Mucosa of rectum (tissue), 2 donors: Measurements from ENCODE around the gene FOXP2.
"Not testable (repeated sequence)": the region's sequence is repeated elsewhere in the genome, so short reads cannot be mapped to it uniquely, and the experiment has no call there.

Experiments used
- H3K27ac ChIP-seq, 2 donors: one replicate each; pipeline ENCODE4 v1.7.0; 2013; ENCODE audit warnings: inconsistent platforms in 2 of 2, low read depth in 2 of 2, low read length in 2 of 2
- H3K27me3 ChIP-seq, 2 donors: one replicate each; pipeline ENCODE4 v1.7.0; 2013; ENCODE audit warnings: low read length in 2 of 2; ENCODE audit not compliant: control insufficient read depth in 2 of 2, insufficient read depth in 2 of 2
- H3K36me3 ChIP-seq, 2 donors: one replicate each; pipeline ENCODE4 v1.7.0; 2013; ENCODE audit warnings: low read length in 2 of 2; ENCODE audit not compliant: control insufficient read depth in 2 of 2, insufficient read depth in 2 of 2
- H3K4me1 ChIP-seq, 2 donors: one replicate each; pipeline ENCODE4 v1.7.0; 2013; ENCODE audit warnings: low read length in 2 of 2, mild to moderate bottlenecking in 1 of 2; ENCODE audit not compliant: control insufficient read depth in 2 of 2, insufficient read depth in 2 of 2
- H3K4me3 ChIP-seq, 2 donors: one replicate each; pipeline ENCODE4 v1.7.0; 2013; ENCODE audit warnings: low read length in 2 of 2
- H3K9ac ChIP-seq, 2 donors: one replicate each; pipeline ENCODE4 v1.7.0; 2013; ENCODE audit warnings: low read length in 2 of 2, low read depth in 1 of 2, mild to moderate bottlenecking in 1 of 2
- H3K9me3 ChIP-seq, 2 donors: one replicate each; pipeline ENCODE4 v1.7.0; 2013; ENCODE audit warnings: low read length in 2 of 2; ENCODE audit not compliant: control insufficient read depth in 2 of 2
- donor health status: healthy.
- donor health status: Normal muscosa, but diverticular disease.

The FOXP2 gene

DNA sequence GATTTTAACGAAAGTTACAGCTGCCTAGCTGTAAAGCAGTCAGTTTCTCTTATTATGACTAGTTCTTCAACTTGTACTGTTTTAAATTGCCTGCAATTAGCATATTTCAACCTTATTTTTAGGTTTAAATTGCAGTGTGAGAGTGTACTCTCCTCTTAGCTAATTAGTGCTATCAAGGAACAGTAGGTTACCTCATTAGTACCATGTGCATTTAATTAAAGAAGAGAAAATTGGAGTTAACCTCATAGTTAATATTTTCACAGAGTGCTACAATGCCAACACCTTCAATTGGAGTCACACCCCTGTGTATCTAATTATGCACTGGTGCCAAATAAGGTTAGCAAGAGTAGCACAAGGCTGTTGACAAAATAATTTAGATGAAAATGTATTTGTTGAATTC, 154.6 kb downstream of the FOXP2 start:
- no peak overlapping the region for H3K9ac ChIP-seq
- no peaks in the 10 kb centered on the region for H3K36me3 ChIP-seq
- no peaks in the 10 kb centered on the region for H3K9me3 ChIP-seq
- no peaks in the 10 kb centered on the region for H3K27me3 ChIP-seq
- H3K4me1 ChIP-seq: no peaks in the 10 kb centered on the region
- H3K4me3 ChIP-seq: no peak overlapping the region
- H3K27ac ChIP-seq: no peak overlapping the region

DNA sequence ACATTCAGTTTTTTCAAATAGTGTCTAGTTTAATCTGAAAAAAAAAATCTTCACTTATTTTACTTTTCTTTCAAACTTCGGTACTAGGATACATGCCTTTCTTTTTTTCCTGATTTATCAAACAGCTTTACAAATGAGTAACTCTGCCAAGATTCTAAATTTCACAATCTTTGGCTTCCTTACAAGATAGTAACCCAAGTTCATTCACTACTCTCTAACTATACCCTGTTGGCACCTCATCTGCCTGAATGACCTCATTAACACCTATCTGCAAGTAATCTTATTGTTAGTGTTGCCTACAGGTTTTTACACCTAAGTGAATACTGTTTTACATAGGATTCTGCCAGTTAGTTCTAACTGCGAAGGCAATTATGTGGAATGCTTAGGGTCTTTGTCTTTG, 159.8 kb downstream of the FOXP2 start:
- Histone ChIP-seq H3K4me3 (no peak overlapping the region), H3K9me3 (no peaks in the 10 kb centered on the region), H3K36me3 (no peaks in the 10 kb centered on the region)

DNA sequence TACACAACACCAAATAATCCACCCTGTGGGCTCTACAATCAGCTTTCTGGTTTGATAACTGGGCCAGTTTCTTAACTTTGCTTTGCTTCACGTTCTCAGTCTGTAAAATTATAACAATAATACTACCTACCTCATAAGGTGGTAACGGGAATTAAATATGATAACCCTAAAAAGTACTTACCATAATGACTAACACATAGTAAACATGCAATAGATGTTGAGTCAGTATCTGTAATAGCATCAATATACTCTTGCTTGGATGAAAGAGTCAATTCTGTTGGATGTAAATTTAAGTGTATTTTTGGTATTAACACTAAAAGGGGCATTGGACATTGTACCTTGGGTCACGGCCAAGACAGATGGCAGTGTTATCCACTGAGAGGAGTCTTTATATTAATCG, 160.5 kb downstream of the FOXP2 start:
- H3K4me3 ChIP-seq: no peak overlapping the region
- no peaks in the 10 kb centered on the region for H3K27me3 ChIP-seq
- H3K27ac ChIP-seq: no peak overlapping the region
- no peaks in the 10 kb centered on the region for H3K4me1 ChIP-seq
- no peak overlapping the region for H3K9ac ChIP-seq
- no peaks in the 10 kb centered on the region for H3K36me3 ChIP-seq
- H3K9me3 ChIP-seq: no peaks in the 10 kb centered on the region

More for the DNA sequence above, 159.8 kb downstream of the FOXP2 start:
- Histone ChIP-seq H3K27me3 (no peaks in the 10 kb centered on the region), H3K27ac (no peak overlapping the region), H3K9ac (no peak overlapping the region), H3K4me1 (no peaks in the 10 kb centered on the region)

DNA sequence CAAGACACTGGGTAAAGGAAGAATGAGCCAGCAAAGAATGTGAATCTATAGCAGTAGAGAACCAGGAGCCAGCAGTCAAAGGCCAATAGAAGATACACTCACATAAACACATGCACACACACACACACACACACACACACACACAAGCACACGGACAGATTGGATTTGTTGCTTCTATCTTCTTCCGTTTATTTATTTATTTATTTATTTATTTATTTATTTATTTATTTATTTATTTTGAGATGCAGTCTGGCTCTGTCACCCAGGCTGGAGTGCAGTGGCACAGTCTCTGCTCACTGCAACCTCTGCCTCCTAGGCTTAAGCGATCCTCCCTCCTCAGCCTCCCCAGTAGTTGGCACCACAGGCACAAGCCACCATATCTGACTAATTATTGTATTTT, 166.3 kb downstream of the FOXP2 start:
- H3K9ac ChIP-seq, H3K36me3 ChIP-seq, H3K27ac ChIP-seq, H3K4me3 ChIP-seq, H3K4me1 ChIP-seq, H3K27me3 ChIP-seq, H3K9me3 ChIP-seq: not testable (repeated sequence)

DNA sequence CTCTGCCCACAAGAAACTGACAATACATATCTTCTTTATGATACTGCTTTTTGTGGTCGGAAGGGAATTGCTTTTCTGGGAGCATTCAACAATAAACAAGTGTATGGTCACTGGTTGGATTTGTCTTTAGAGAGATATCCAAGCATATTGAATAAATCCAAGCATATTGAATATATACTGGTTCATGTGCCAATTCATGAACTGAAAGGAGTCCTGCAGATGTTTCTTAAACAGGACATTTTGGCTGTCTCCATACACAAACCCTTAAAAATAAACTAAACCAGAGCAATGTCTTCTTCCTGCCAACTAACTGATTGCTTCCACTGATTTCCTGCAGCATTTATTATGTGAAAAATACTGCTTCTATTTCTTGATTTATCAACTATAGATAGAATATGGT, 173.9 kb downstream of the FOXP2 start:
- H3K9me3 ChIP-seq: no peaks in the 10 kb centered on the region
- H3K4me1 ChIP-seq: no peaks in the 10 kb centered on the region
- H3K36me3 ChIP-seq: no peaks in the 10 kb centered on the region
- H3K9ac ChIP-seq: no peak overlapping the region
- no peak overlapping the region for H3K27ac ChIP-seq
- no peaks in the 10 kb centered on the region for H3K27me3 ChIP-seq
- H3K4me3 ChIP-seq: no peak overlapping the region

DNA sequence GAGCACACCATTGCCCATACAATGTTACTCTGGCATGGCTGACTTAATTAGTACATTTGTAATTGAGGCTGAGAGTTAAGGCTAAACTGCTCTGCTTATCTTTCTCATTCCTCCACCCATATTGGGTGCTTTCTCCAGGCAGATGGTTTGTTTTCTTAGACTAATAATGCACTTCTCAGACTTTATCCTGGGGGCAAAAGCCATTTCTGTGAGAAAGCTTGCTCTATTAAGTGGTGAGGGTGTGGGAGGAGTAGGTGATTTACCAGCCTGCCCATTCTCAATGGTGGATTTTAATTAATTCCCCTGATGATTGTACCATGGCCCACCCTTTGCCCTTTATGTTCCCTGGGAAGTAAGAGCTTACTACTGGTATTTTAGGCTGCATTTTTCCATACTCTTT, 174.8 kb downstream of the FOXP2 start:
- Histone ChIP-seq H3K9me3 (no peaks in the 10 kb centered on the region), H3K27me3 (no peaks in the 10 kb centered on the region), H3K9ac (no peak overlapping the region), H3K36me3 (no peaks in the 10 kb centered on the region), H3K4me1 (no peaks in the 10 kb centered on the region), H3K4me3 (no peak overlapping the region), H3K27ac (no peak overlapping the region)

DNA sequence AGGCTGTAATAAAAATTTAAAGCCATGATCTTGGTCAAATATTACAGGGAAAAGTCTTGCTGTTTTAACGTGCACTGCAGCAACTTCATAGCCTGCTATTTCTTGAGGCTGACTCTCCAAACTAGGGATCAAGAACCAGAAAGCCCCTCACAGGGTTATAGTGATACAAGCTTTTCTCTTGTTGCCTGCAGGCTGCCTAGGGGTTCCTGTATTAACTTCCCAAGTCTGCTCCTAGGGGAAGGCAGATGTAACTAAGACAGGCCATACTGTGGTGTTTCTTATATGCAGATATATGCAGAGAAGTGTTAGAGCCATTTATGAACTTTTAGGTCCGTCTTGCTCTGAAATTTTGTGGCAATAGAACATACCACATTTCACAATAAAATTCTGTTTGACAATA, 175.7 kb downstream of the FOXP2 start:
- H3K27ac ChIP-seq: no peak overlapping the region
- H3K27me3 ChIP-seq: no peaks in the 10 kb centered on the region
- H3K4me1 ChIP-seq: no peaks in the 10 kb centered on the region
- H3K9me3 ChIP-seq: no peaks in the 10 kb centered on the region
- H3K4me3 ChIP-seq: no peak overlapping the region
- H3K9ac ChIP-seq: no peak overlapping the region
- no peaks in the 10 kb centered on the region for H3K36me3 ChIP-seq

DNA sequence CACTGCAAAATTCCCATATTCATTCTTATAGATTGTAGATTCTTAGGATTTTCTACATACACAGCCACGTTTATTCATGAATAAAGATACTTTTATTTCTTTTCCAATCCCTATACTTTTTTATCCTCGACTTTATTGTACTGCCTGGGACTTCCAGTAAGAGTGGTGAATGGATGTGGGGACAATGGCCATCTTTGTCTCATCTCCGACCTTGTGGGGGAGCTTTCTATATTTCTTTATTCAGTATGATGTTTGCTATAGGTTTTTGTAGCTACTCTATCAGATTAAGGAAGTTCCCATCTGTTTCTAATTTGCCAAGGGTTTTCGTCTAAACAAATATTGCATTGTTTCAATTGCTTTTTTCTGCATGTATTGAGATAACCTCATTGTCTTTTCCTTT, 184.3 kb downstream of the FOXP2 start:
- no peaks in the 10 kb centered on the region for H3K9me3 ChIP-seq
- no peak overlapping the region for H3K27ac ChIP-seq
- H3K27me3 ChIP-seq: no peaks in the 10 kb centered on the region
- no peaks in the 10 kb centered on the region for H3K4me1 ChIP-seq
- no peak overlapping the region for H3K9ac ChIP-seq
- no peak overlapping the region for H3K4me3 ChIP-seq
- no peaks in the 10 kb centered on the region for H3K36me3 ChIP-seq

DNA sequence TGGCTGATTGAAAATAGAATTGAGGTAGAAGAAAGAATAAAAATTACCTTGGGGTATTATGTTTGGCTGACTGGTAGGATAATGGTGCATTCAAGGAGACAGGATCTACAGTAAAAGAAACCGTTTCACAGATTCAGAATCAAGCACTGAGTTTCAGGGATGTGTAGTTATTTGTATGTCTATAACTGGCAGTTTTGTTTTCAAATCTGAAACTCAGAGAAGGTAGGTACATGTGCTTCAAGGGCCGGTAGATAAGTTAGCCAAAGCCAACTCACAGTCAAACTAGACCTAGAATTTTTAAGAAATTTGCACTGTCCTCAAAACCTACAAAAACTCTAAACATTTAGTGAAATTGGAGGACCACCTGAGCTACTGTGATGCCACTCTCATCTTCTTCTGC, 191.5 kb downstream of the FOXP2 start:
- H3K4me1 ChIP-seq: no peaks in the 10 kb centered on the region
- H3K4me3 ChIP-seq: no peak overlapping the region
- H3K27me3 ChIP-seq: no peaks in the 10 kb centered on the region

DNA sequence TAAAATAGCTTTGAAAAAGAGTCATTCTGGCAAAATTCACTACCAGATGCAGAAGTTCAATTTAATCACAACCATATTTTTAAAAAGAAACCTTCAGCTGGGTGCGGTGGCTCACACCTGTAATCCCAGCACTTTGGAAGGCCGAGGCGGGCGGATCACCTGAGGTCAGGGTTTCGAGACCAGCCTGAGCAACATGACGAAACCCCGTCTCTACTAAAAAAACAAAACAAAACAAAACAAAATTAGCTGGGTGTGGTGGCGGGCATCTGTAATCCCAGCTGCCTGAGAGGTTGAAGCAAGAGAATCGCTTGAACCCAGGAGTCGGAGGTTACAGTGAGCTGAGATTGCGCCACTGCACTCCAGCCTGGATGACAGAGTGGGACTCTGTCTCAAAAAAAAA, 194.2 kb downstream of the FOXP2 start:
- H3K4me1 ChIP-seq, H3K9me3 ChIP-seq: not testable (repeated sequence)

More for the DNA sequence above, 191.5 kb downstream of the FOXP2 start:
- no peak overlapping the region for H3K9ac ChIP-seq
- no peaks in the 10 kb centered on the region for H3K36me3 ChIP-seq
- H3K9me3 ChIP-seq: no peaks in the 10 kb centered on the region
- no peak overlapping the region for H3K27ac ChIP-seq

DNA sequence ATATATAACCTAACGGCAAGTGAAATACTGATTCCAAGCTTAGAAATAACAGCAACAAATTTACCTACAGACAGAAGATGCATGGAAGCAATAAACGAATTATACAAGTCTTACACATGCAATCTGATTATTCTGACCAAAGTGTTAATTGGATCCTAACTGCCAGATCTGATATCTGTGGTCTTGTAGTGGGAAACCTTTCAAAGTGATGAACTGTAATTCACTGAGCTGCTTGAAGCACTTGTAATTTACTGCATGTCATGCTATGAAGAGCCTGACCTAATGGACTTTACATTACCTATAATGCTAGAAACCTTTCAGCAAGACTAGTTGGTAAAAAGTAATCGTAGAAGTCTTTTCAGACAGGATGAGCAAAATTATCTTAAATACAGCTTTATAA, 205.6 kb downstream of the FOXP2 start:
- Histone ChIP-seq H3K36me3 (no peaks in the 10 kb centered on the region), H3K9me3 (no peaks in the 10 kb centered on the region), H3K27ac (no peak overlapping the region), H3K27me3 (no peaks in the 10 kb centered on the region), H3K4me1 (no peaks in the 10 kb centered on the region), H3K9ac (no peak overlapping the region), H3K4me3 (no peak overlapping the region)

More for the DNA sequence above, 194.2 kb downstream of the FOXP2 start:
- H3K9ac ChIP-seq, H3K36me3 ChIP-seq, H3K27ac ChIP-seq, H3K27me3 ChIP-seq, H3K4me3 ChIP-seq: not testable (repeated sequence)
